Psoas muscle (tissue), 8 donors: ENCODE measurements around the gene PRSS2. TPM values are rescaled to one million over a fixed set of nuclear protein-coding genes. Genes with fewer than 3 reads are reported as not detected.

Experiments
- ATAC-seq, 4 donors: fragments of 200-7000 bp; cut with Tn5 transposase; one replicate each; pipeline ENCODE4 v1.9.1; 2020; ENCODE audit warnings: moderate library complexity in 3 of 4, mild to moderate bottlenecking in 2 of 4
- DNase-seq, 2 donors: peaks; one replicate each; pipeline ENCODE4 v3.0.0-alpha.2; 2020
- H3K27ac ChIP-seq: fragments of 200-600 bp; one replicate; pipeline ENCODE4 v1.8.0; 2022
- H3K27me3 ChIP-seq, 3 donors: fragments of 200-600 bp in 1 of 3; one replicate each; pipeline versions ENCODE4 v1.6.1 to v1.8.0; 2013 to 2022; ENCODE audit warnings: low read length in 2 of 3, mild to moderate bottlenecking in 2 of 3, moderate library complexity in 1 of 3; ENCODE audit not compliant: insufficient read depth in 3 of 3
- H3K36me3 ChIP-seq, 2 donors: fragments of 200-600 bp in 1 of 2; one replicate each; pipeline versions ENCODE4 v1.6.1 to v1.8.0; 2013 to 2022; ENCODE audit warnings: low read depth in 1 of 2, mild to moderate bottlenecking in 1 of 2, moderate library complexity in 1 of 2; ENCODE audit not compliant: insufficient read depth in 1 of 2
- H3K4me1 ChIP-seq: fragments of 200-600 bp; one replicate; pipeline ENCODE4 v1.8.0; 2022
- H3K4me3 ChIP-seq: fragments of 200-600 bp; one replicate; pipeline ENCODE4 v1.8.0; 2022; ENCODE audit warnings: mild to moderate bottlenecking
- H3K9me3 ChIP-seq: fragments of 200-600 bp; one replicate; pipeline ENCODE4 v1.8.0; 2022
- WGBS, 3 donors: extraction: QIAGEN DNeasy Blood & Tissue Kit; methylation state at CpG; one replicate each; pipeline versions ENCODE4 v1.1.6 to v1.1.7; 2013; 5-methylcytosine and 5-hydroxymethylcytosine counted together
- intact Hi-C, 2 donors: fragments of 100-400 bp; cut with DNase I; formaldehyde crosslinking; loops; one replicate each; pipeline versions ENCODE4 v1.11.0 to v1.14.2; 2022
- polyA plus RNA-seq, 3 donors: library from polyadenylated mRNA; stranded (reverse); fragments of 200-250 nt; gene quantifications; one replicate each; pipeline ENCODE4 v1.2.3, GENCODE V29; 2013
- total RNA-seq, 4 donors: library from RNA; stranded (reverse); fragmentation: NEBNext Ultra II Directional in 2 of 4; extraction: Animal tissue kit (Norgen Biotek cat#: 25700) in 2 of 4; gene quantifications; one replicate each; pipeline versions ENCODE4 v1.2.1 to v1.2.4, GENCODE V29; 2021 to 2023
- TF ChIP-seq, protein P1 (sequence below): fragments of 200-600 bp; IDR thresholded peaks from one replicate; pipeline ENCODE4 v1.8.0; 2022; ENCODE audit warnings: antibody characterized with exemption
- donor health status: healthy with polysubstance abuse.
- donor health status: DM: no; HTN: no; CAD: no; lungs with moderate emphysema.
- donor health status: Bipolar disorder and iron deficiency.
- donor health status: healthy.
- donor health status: DM: yes; HTN: yes; CAD: no.
- donor health status: DM: no; HTN: no; CAD: no.
- donor health status: DM: no; HTN: no; CAD: no.
- donor health status: DM: yes; HTN: yes; CAD: no.

Gene PRSS2
- total and polyA plus RNA-seq, 7 donors = 0.04 to 6.2 (median 1.7) TPM; not detected in 2

DNA sequence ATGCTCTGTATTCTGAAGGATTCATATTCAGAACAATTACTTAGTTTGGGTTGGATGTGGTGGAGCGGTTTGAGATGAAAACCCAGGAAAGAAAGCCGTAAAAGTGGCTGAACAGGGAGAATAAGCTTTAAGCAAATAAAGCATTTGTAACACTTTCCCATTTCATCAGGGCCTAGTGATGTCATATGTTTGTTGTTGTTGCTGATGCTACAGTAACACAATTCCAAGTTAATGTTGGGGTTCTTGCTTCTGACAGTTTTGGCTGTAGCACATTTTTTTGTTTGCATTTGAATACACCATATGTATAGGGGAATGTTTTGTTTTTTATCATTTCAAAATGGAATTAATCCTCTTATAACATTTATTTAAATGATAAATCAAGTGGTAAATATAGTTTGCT lies 43.7 kb downstream of the PRSS2 start:
- H3K27me3 ChIP-seq = peaks cover 2 to 22% (median 9%) of the 10 kb centered on the region in 3 donors
- no peaks in the 10 kb centered on the region for H3K4me1 ChIP-seq
- ATAC-seq (no peak), DNase-seq (no peak)
- TF ChIP-seq, protein P1, sequence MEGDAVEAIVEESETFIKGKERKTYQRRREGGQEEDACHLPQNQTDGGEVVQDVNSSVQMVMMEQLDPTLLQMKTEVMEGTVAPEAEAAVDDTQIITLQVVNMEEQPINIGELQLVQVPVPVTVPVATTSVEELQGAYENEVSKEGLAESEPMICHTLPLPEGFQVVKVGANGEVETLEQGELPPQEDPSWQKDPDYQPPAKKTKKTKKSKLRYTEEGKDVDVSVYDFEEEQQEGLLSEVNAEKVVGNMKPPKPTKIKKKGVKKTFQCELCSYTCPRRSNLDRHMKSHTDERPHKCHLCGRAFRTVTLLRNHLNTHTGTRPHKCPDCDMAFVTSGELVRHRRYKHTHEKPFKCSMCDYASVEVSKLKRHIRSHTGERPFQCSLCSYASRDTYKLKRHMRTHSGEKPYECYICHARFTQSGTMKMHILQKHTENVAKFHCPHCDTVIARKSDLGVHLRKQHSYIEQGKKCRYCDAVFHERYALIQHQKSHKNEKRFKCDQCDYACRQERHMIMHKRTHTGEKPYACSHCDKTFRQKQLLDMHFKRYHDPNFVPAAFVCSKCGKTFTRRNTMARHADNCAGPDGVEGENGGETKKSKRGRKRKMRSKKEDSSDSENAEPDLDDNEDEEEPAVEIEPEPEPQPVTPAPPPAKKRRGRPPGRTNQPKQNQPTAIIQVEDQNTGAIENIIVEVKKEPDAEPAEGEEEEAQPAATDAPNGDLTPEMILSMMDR = no peak
- no peaks in the 10 kb centered on the region for H3K9me3 ChIP-seq
- no peak overlapping the region for H3K4me3 ChIP-seq
- 74 to 82% (median 81%) methylated on average over 2 of the region's 2 CpGs for WGBS, 3 donors
- no peaks in the 10 kb centered on the region for H3K36me3 ChIP-seq
- intact Hi-C loops = no loop called here
- H3K27ac ChIP-seq = no peak overlapping the region

DNA sequence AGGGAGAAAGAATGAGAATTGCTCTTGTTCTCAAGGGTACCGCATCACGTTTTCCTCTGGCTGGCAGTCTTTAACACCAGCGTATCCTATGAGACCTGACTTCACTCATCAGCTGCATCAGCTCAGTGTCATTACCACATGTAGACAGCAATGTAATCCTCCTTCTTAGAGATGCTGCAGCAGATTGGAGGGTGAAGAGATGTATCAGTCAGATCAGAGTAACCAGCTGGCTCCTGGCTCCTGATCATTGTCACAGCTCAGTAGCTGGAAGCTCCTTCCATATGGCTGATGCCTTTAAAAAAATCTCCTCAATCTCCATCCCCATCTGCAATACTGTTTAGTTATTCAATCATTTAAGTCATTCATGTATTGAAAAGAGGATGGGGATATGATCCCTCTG lies 44.4 kb downstream of the PRSS2 start:
- H3K4me3 ChIP-seq = no peak overlapping the region
- 74 to 79% (median 76%) methylated on average over 3 of the region's 3 CpGs for WGBS, 3 donors
- intact Hi-C loops = no loop called here
- no peak overlapping the region for H3K27ac ChIP-seq
- no peaks in the 10 kb centered on the region for H3K36me3 ChIP-seq
- peaks cover 2 to 22% (median 9%) of the 10 kb centered on the region in 3 donors for H3K27me3 ChIP-seq
- H3K9me3 ChIP-seq = no peaks in the 10 kb centered on the region
- no peaks in the 10 kb centered on the region for H3K4me1 ChIP-seq
- no peak for DNase-seq
- TF ChIP-seq, protein P1 = no peak
- ATAC-seq = no peak

DNA sequence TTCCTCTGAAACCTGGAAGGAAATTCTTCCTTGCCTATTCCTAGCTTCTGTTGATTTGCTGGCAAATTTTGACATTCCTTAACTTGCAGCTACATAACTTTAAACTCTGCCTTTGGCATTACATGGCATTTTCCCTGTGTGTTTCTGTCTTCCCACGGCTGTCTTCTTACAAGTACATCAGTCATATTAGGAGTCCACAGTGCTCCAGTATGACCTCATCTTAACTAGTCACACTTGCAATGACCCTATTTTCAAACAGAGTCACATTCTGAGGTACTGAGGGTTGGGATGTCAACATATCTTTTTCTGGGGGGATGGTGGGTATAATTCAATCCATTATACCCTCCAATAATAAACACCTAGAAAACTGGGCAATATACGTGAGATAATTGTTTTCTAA lies 46.7 kb downstream of the PRSS2 start:
- WGBS, 3 donors = 58 to 78% (median 58%) methylated on average over 2 of the region's 2 CpGs
- peaks cover 2 to 22% (median 9%) of the 10 kb centered on the region in 3 donors for H3K27me3 ChIP-seq
- TF ChIP-seq, protein P1 = no peak

DNA sequence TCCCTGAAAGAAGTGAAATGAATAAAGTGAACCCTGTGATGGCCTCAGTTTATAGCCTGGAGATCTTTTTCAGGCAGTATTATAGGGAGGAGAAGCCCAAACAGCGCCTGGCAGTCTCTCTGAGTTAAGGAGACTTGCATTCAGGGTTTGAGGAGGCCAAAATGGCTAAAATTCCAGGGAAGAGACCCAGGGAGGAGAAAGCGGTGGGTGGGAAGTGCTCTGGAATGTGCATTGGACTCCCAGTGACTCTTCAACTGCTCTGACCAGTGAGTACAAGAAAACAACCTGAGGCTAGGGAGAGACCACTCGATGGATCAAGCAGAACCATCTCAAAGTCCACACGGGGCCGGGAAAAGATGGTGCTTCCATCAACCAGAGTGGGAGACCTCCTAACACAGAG lies 48.8 kb downstream of the PRSS2 start:
- peaks cover 0 to 12% (median 9%) of the 10 kb centered on the region in 3 donors for H3K27me3 ChIP-seq
- H3K27ac ChIP-seq = no peak overlapping the region
- TF ChIP-seq, protein P1 = no peak
- no peak overlapping the region for H3K4me3 ChIP-seq
- WGBS, 3 donors = 75 to 92% (median 81%) methylated on average over 5 of the region's 5 CpGs
- no peak for DNase-seq
- H3K4me1 ChIP-seq = no peaks in the 10 kb centered on the region
- intact Hi-C loops = no loop called here
- H3K9me3 ChIP-seq = no peaks in the 10 kb centered on the region
- ATAC-seq = no peak
- no peaks in the 10 kb centered on the region for H3K36me3 ChIP-seq

More for the DNA sequence above, 46.7 kb downstream of the PRSS2 start:
- intact Hi-C loops = no loop called here
- no peaks in the 10 kb centered on the region for H3K4me1 ChIP-seq
- no peak overlapping the region for H3K27ac ChIP-seq
- no peaks in the 10 kb centered on the region for H3K36me3 ChIP-seq
- H3K4me3 ChIP-seq = no peak overlapping the region
- DNase-seq (no peak), ATAC-seq (no peak)
- H3K9me3 ChIP-seq = no peaks in the 10 kb centered on the region

DNA sequence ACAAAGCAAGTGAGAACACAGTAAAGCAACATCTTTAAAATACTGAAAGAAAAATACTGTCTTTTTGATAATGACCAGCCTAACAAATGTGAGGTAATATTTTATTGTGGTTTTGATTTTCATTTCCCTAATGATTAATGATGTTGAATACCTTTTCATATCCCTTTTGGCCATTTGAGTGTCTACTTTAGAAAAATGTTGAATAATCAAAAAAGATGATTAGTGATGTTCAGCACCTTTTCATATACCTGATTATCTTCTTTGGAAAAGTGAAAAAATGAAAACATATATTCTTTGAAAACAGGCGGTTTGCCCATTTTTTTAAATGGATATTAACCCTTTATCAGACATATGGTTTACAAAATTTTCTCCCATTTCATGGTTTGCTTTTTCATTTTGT lies 51.9 kb downstream of the PRSS2 start:
- intact Hi-C loops = no loop called here
- H3K27ac ChIP-seq = no peak overlapping the region
- DNase-seq (no peak), ATAC-seq (no peak)
- peaks cover 0 to 5% (median 0%) of the 10 kb centered on the region in 3 donors for H3K27me3 ChIP-seq
- 0 to 49% (median 1%) methylated on average over 1 of the region's 1 CpG for WGBS, 3 donors
- no peak overlapping the region for H3K4me3 ChIP-seq
- no peaks in the 10 kb centered on the region for H3K36me3 ChIP-seq
- H3K9me3 ChIP-seq = no peaks in the 10 kb centered on the region
- TF ChIP-seq, protein P1 = no peak
- no peaks in the 10 kb centered on the region for H3K4me1 ChIP-seq
